Neuron (in vitro differentiated cells): ENCODE measurements around the gene STAT3.
"Not testable (repeated sequence)": the region's sequence is repeated elsewhere in the genome, so short reads cannot be mapped to it uniquely, and the experiment has no call there.

Experiments
- H2AFZ ChIP-seq: one replicate; pipeline ENCODE4 v1.6.1; 2013; ENCODE audit warnings: low read depth, mild to moderate bottlenecking, inconsistent platforms, low read length, moderate library complexity
- H3K27me3 ChIP-seq: one replicate; pipeline ENCODE4 v1.6.1; 2013; ENCODE audit warnings: low read length; ENCODE audit not compliant: insufficient read depth
- H3K36me3 ChIP-seq: one replicate; pipeline ENCODE4 v1.6.1; 2013; ENCODE audit warnings: low read length; ENCODE audit not compliant: insufficient read depth
- H3K4me1 ChIP-seq: one replicate; pipeline ENCODE4 v1.6.1; 2013; ENCODE audit warnings: low read length; ENCODE audit not compliant: insufficient read depth
- H3K4me3 ChIP-seq: 2 replicates; pipeline ENCODE4 v1.5.1; 2013; ENCODE audit warnings: mild to moderate bottlenecking, low read length, moderate library complexity
- H3K9me3 ChIP-seq: one replicate; pipeline ENCODE4 v1.6.1; 2013; ENCODE audit warnings: low read length

Gene STAT3

DNA sequence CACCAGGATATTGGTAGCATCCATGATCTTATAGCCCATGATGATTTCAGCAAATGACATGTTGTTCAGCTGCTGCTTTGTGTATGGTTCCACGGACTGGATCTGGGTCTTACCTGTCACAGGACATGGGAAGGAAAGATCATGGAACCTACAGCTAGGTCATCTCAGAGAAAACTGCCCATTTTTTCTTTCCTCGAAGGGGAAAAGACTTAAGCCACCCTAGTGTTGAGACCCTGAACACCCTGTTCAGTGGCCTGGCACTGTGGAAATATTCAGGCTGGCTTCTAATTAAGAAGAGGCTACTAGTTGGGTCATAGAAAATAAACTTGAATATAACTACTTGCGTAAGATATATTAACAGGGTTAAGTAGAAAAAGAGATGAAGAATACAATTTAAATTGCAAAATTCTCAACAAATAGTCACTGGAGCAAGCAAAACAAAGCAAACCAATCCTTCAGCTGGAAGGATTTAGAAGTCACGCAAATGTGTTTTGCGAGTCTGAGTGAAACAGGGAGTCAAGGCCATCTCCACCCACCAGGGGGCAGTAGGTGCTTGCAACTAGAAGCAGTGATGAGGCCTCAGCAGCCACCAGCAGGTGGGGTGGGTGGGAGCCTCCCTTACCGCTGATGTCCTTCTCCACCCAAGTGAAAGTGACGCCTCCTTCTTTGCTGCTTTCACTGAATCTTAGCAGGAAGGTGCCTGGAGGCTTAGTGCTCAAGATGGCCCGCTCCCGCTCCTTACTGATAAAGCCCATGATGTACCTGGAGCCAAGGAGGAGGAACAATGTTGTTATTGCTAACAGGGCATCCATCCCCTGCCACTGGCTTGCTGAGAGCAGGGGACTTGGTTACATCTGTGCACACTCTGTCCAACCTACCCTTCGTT lies 65.6 kb downstream of the STAT3 start:
- Histone ChIP-seq H3K4me3 (no peak overlapping the region), H2AFZ (no peak overlapping the region), H3K36me3 (peaks cover 87% of the 10 kb centered on the region)

DNA sequence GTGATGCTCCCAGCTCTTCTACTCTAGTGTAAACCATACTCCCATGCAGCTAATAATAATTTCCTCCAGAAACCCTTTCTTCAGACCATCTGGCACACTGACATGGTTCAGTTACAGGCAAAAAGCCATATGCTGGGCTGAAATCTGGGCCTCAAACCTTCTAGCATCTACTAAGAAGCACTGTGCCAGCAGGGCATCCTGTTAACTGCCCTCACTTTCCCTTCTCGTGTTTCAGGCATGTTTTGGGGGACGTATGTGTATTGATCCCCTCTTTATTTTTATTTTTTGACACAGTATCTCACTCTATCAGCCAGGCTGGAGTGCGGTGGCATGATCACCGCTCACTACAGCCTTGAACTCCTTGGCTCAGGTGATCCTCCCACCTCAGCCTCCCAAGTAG lies 66.7 kb downstream of the STAT3 start:
- H3K4me3 ChIP-seq, result no peak overlapping the region
- no peak overlapping the region for H2AFZ ChIP-seq
- H3K4me1 ChIP-seq, result no peaks in the 10 kb centered on the region
- H3K27me3 ChIP-seq, result no peaks in the 10 kb centered on the region
- H3K9me3 ChIP-seq, result no peaks in the 10 kb centered on the region
- H3K36me3 ChIP-seq, result peaks cover 87% of the 10 kb centered on the region

More for the DNA sequence above, 65.6 kb downstream of the STAT3 start:
- Histone ChIP-seq H3K9me3 (no peaks in the 10 kb centered on the region), H3K4me1 (no peaks in the 10 kb centered on the region), H3K27me3 (no peaks in the 10 kb centered on the region)

DNA sequence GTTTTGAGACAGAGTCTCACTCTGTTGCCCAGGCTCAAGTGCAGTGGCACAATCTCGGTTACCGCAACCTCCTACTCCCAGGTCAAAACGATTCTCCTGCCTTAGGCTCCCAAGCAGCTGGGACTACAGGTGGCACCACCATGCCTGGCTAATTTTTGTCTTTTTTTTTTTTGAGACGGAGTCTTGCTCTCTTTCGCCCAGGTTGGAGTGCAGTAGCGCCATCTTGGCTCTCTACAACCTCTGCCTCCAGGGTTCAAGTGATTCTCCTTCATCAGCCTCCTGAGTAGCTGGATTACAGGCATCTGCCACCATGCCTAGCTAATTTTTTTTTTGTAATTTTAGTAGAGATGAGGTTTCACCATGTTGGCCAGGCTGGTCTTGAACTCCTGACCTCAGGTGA lies 70.3 kb downstream of the STAT3 start:
- H3K9me3 ChIP-seq, H3K4me1 ChIP-seq, H3K27me3 ChIP-seq, H3K4me3 ChIP-seq, H2AFZ ChIP-seq: not testable (repeated sequence)
- peaks cover 88% of the 10 kb centered on the region for H3K36me3 ChIP-seq

DNA sequence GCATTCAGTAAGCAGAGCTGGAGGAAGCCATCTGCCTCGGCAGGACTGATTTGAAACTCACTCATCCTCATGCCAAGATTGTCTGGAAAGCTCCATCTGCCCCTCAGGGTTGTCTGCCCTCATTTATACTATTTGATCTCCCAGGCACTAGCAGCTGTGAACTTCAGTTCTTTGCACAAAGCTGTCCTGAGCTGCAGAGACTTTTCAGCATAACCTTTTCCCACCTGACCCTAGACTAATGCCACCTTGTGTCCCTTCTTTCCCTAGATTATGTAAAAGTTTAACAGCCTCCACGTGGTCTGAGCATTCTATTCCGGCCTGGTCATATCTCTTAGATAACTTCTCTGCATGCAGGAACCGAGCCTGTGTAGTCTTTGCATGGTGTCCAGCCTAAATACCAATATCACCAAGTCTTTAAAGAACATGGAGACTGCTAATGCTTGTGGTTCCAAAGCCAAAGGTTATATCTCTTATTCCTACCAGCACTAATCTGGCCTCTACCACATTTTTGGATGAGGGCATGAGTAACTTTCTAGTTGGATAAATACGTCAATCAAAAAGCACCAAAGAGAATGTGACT lies 70.9 kb downstream of the STAT3 start:
- Histone ChIP-seq H3K9me3 (no peaks in the 10 kb centered on the region), H3K4me3 (no peak overlapping the region), H2AFZ (no peak overlapping the region), H3K36me3 (peaks cover 85% of the 10 kb centered on the region), H3K4me1 (peaks cover under 1% of the 10 kb centered on the region), H3K27me3 (no peaks in the 10 kb centered on the region)

DNA sequence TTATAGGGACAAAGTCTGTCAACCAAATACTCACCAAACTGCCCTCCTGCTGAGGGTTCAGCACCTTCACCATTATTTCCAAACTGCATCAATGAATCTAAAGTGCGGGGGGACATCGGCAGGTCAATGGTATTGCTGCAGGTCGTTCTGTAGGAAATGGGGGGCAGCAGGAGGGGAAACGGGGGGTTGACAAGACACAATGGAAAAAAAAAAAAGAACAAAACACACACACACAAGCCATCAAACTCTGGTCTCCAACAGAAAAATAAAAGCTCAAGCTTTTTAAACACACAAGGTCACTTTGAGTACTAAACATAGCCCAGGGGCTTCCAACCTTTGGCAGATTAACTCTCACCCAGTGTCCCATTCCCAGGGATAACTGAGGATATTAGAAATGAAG lies 71.5 kb downstream of the STAT3 start:
- Histone ChIP-seq H3K36me3 (peaks cover 79% of the 10 kb centered on the region), H3K9me3 (no peaks in the 10 kb centered on the region), H3K4me3 (no peak overlapping the region), H2AFZ (no peak overlapping the region), H3K4me1 (peaks cover 6% of the 10 kb centered on the region), H3K27me3 (no peaks in the 10 kb centered on the region)

DNA sequence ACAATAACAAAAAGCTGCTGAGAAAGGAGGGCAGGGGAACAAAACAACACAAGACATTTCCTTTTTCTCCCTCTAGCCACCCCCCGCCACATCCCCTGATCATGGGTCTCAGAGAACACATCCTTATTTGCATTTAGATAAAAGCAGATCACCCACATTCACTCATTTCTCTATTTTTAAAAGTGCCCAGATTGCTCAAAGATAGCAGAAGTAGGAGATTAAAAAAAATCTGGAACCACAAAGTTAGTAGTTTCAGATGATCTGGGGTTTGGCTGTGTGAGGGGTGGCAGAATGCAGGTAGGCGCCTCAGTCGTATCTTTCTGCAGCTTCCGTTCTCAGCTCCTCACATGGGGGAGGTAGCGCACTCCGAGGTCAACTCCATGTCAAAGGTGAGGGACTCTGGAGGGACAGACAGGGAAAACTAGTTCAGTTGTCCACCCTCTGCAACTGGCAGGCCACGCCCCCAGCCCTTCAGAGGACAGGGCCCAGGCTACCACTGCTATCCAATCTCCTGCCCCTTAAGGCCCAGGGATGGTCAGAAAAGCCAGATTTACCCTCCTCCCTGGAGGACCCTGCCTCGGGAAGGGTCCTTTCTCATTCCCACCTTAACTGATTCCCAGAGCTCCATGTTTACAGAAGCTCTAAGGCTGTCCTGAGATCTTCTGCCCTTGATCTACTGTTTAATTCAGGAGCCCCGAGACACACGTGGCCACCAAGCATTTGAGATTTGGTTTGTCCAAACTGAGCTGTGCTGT lies 72.7 kb downstream of the STAT3 start:
- Histone ChIP-seq H3K27me3 (no peaks in the 10 kb centered on the region), H2AFZ (no peak overlapping the region), H3K4me1 (peaks cover 18% of the 10 kb centered on the region), H3K9me3 (no peaks in the 10 kb centered on the region), H3K36me3 (peaks cover 74% of the 10 kb centered on the region), H3K4me3 (no peak overlapping the region)

DNA sequence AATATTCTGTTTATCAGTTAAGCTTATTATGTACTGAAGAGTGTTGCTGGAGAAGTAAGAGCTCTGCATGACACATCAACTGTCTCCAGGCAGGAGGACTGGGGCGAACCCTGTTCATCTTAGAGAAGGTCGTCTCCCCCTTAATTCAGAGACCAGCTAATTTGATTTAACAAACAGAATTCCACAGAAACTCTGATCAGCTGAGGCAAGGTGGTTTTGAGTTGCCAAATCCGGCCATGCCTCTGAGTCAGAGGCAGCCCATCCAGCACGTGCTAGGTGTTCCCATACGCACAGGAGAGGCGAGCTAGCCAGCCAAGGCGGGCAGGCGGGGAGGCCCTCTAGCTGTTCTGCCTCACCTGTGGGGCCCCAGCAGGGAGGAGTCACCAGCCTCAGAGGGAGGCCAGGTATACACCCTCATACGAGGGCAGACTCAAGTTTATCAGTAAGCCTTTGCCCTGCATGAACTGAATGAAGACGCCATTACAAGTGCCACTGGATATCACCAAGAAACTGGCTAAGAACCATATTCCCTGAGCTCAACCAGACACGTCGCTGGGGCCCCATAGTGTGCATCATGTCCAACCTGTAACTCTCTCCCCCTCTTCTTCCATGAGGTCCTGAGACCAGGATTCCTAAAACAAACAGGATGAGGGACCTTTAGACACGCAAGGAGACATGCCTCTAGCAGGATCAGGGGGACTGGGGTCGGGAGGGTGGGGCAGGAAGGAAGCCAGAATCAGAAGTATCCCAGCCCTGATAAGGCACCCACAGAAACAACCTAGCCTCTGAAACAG lies 74.3 kb downstream of the STAT3 start:
- no peaks in the 10 kb centered on the region for H3K27me3 ChIP-seq
- H3K36me3 ChIP-seq, result peaks cover 59% of the 10 kb centered on the region
- H2AFZ ChIP-seq, result no peak overlapping the region
- no peaks in the 10 kb centered on the region for H3K9me3 ChIP-seq
- no peak overlapping the region for H3K4me3 ChIP-seq
- H3K4me1 ChIP-seq, result peaks cover 19% of the 10 kb centered on the region

DNA sequence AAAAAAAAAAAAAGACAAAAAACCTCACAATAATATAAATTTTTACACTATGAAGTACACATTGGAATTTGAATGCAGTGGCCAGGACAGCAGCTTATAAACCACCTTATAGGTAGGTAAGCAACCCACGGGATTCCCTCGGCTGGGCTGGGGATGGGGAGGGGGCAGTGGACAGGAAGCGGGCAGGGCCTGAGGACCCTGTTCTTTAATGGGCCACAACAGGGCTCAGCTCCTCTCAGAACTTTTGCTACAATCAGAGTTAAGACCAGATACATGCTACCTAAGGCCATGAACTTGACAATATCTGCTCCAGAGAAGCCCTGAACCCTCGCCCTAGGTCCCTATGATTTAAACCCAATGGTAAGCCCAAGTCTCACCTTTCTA lies 74.9 kb downstream of the STAT3 start:
- Histone ChIP-seq H3K4me1 (peaks cover 19% of the 10 kb centered on the region), H3K36me3 (peaks cover 54% of the 10 kb centered on the region), H3K4me3 (no peak overlapping the region), H3K9me3 (no peaks in the 10 kb centered on the region), H3K27me3 (no peaks in the 10 kb centered on the region), H2AFZ (no peak overlapping the region)

DNA sequence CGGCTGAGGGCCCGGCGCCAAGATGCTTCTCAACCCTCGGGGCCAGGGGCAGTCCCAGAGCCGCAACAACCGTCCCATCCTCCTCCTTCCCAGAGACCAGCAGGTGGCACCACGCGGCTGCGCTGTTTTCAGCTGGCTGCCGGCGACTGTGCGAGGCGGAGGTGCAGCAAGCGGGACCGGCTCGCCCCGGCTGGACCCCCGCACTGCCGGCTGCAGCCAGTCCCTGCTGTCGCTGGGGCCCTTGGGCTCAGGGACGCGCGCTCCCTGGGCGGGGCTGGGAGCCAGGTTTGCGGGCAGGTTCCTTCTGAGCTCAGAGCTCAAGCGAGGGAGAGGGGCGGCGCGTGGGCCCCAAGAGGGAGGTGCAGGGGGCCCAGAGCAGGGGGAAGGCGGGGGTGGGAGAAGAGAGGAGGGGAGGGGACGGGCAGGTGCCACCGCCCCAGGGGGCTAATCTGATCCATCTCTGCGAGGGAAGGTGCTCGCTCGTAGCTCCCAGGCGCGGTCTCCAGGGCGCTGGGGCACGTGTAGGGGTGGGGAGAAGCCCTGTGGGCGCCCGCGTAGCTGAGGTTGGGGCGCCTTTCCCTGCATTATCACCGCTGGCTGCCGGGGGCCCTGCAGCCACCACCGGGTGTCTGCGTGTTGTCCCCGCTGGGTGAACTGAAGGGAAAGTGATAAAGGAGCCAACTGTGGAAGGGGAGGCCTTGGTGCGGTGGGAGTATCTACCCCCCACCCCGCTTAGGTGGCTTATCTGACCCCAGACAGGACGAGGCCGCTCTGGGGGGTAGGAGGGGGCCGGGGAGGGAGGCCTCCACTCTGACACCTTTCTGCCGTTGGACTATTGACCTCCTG lies 75.7 kb downstream of the STAT3 start:
- Histone ChIP-seq H2AFZ (no peak overlapping the region), H3K4me3 (no peak overlapping the region), H3K4me1 (peaks cover 19% of the 10 kb centered on the region), H3K36me3 (peaks cover 46% of the 10 kb centered on the region), H3K27me3 (no peaks in the 10 kb centered on the region), H3K9me3 (no peaks in the 10 kb centered on the region)

DNA sequence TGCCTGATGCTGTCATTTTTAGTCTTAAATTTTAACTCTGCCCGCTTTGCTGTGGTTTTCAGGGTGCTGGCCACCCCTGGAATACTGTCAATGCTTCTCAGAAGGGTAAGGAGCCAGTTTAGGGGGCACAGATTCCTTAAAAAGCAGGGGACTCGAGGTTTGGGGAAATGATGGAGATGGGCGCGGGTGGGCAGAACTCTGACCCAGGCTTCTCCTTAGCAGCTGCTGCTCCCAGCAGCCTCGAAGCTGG lies 76.3 kb downstream of the STAT3 start:
- Histone ChIP-seq H3K9me3 (no peaks in the 10 kb centered on the region), H3K4me1 (peaks cover 19% of the 10 kb centered on the region), H3K27me3 (no peaks in the 10 kb centered on the region), H2AFZ (no peak overlapping the region), H3K36me3 (peaks cover 40% of the 10 kb centered on the region), H3K4me3 (no peak overlapping the region)

DNA sequence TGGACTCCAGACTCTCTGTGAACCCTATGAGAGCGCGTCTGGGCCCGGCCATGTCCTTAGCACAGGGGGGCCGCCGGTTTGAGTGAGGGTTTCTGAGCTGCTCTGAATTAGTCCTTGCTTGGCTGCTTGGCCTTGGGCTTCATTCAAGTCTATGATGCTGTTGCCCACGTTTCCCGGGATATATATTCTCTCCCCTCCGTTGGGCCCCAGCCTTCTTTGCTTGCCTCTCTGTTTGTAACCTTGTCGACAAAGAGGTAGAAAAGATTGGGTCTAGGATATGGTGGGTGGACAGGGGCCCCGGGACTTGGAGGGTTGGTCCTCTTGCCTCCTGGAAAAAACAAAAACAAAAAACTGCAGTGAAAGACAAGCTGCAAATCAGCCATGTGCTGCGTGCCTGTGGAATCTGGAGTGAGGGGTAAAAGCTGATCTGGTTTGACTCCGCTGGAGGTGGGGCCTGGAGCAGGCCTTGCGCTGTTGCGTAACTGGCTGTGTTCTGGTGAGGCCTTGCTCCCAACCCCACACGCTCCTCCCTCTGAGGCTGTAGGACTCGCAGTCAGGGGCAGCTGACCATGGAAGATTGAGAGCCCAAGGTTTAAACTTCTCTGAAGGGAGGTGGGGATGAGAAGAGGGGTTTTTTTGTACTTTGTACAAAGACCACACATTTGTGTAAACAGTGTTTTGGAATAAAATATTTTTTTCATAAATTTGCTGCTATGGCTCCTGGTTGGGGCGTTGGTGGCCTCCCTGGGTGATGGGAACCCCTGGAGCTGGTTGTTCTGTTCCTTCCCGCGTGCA lies 76.8 kb downstream of the STAT3 start:
- H3K36me3 ChIP-seq, result peaks cover 35% of the 10 kb centered on the region
- H3K27me3 ChIP-seq, result no peaks in the 10 kb centered on the region
- H3K9me3 ChIP-seq, result no peaks in the 10 kb centered on the region
- H3K4me3 ChIP-seq, result no peak overlapping the region
- H2AFZ ChIP-seq, result no peak overlapping the region
- peaks cover 19% of the 10 kb centered on the region for H3K4me1 ChIP-seq

DNA sequence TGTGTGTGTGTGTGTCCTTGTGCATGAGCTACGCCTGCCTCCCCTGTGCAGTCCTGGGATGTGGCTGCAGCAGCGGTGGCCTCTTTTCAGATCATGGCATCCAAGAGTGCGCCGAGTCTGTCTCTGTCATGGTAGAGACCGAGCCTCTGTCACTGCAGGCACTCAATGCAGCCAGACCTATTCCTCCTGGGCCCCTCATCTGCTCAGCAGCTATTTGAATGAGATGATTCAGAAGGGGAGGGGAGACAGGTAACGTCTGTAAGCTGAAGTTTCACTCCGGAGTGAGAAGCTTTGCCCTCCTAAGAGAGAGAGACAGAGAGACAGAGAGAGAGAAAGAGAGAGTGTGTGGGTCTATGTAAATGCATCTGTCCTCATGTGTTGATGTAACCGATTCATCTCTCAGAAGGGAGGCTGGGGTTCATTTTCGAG lies 77.4 kb downstream of the STAT3 start:
- Histone ChIP-seq H3K9me3 (no peaks in the 10 kb centered on the region), H3K4me3 (no peak overlapping the region), H2AFZ (no peak overlapping the region), H3K36me3 (peaks cover 31% of the 10 kb centered on the region), H3K27me3 (no peaks in the 10 kb centered on the region), H3K4me1 (peaks cover 19% of the 10 kb centered on the region)
